Effector memory CD4-positive, alpha-beta T cell (primary cell): ENCODE data around the gene ITGA11.

Experiments used
- DNase-seq, 3 donors: peaks; one replicate each; pipeline ENCODE4 v3.0.0-alpha.2; 2020
- H3K27ac ChIP-seq: 2 replicates; pipeline ENCODE4 v1.7.0; 2013; ENCODE audit warnings: mild to moderate bottlenecking, low read length, moderate library complexity; ENCODE audit not compliant: insufficient read depth, poor library complexity, severe bottlenecking
- H3K27me3 ChIP-seq: replicated peaks from 2 replicates; pipeline ENCODE4 v1.7.0; 2013; ENCODE audit warnings: mild to moderate bottlenecking, low read length; ENCODE audit not compliant: insufficient read depth, control insufficient read depth, poor library complexity, severe bottlenecking
- H3K36me3 ChIP-seq: 2 replicates; pipeline ENCODE4 v1.7.0; 2013; ENCODE audit warnings: mild to moderate bottlenecking, low read length, moderate library complexity; ENCODE audit not compliant: control insufficient read depth, insufficient read depth
- H3K4me1 ChIP-seq: 2 replicates; pipeline ENCODE4 v1.7.0; 2013; ENCODE audit warnings: low read length, mild to moderate bottlenecking; ENCODE audit not compliant: control insufficient read depth, insufficient read depth, poor library complexity, severe bottlenecking
- H3K4me3 ChIP-seq: 2 replicates; pipeline ENCODE4 v1.7.0; 2013; ENCODE audit warnings: low read length, low read depth, mild to moderate bottlenecking; ENCODE audit not compliant: insufficient read depth, poor library complexity, severe bottlenecking
- H3K9me3 ChIP-seq: 2 replicates; pipeline ENCODE4 v1.7.0; 2013; ENCODE audit warnings: mild to moderate bottlenecking, low read length, moderate library complexity; ENCODE audit not compliant: control insufficient read depth

ITGA11 gene

GRCh38 chr15:68360721-68361120 is 71.2 kb downstream of the ITGA11 start:
- H3K27me3 ChIP-seq: no peaks in the 10 kb centered on the region
- no peak overlapping the region for H3K4me3 ChIP-seq
- DNase-seq: no peak
- no peaks in the 10 kb centered on the region for H3K36me3 ChIP-seq
- H3K27ac ChIP-seq: no peak overlapping the region
- no peaks in the 10 kb centered on the region for H3K4me1 ChIP-seq
- no peaks in the 10 kb centered on the region for H3K9me3 ChIP-seq

- no peak overlapping the region for H3K4me3 ChIP-seq
- no peaks in the 10 kb centered on the region for H3K36me3 ChIP-seq
- no peak overlapping the region for H3K27ac ChIP-seq
- H3K27me3 ChIP-seq: no peaks in the 10 kb centered on the region
- no peak for DNase-seq
- no peaks in the 10 kb centered on the region for H3K9me3 ChIP-seq
- no peaks in the 10 kb centered on the region for H3K4me1 ChIP-seq
Observed at GRCh38 chr15:68356778-68357177, 75.2 kb downstream of the ITGA11 start.

GRCh38 chr15:68354923-68355322 is 77.0 kb downstream of the ITGA11 start:
- no peaks in the 10 kb centered on the region for H3K27me3 ChIP-seq
- no peaks in the 10 kb centered on the region for H3K4me1 ChIP-seq
- no peaks in the 10 kb centered on the region for H3K36me3 ChIP-seq
- H3K4me3 ChIP-seq: no peak overlapping the region
- no peak for DNase-seq
- no peak overlapping the region for H3K27ac ChIP-seq
- no peaks in the 10 kb centered on the region for H3K9me3 ChIP-seq

GRCh38 chr15:68354268-68354667 is 77.7 kb downstream of the ITGA11 start:
- Histone ChIP-seq H3K4me3 (no peak overlapping the region), H3K9me3 (no peaks in the 10 kb centered on the region), H3K27ac (no peak overlapping the region), H3K27me3 (no peaks in the 10 kb centered on the region), H3K4me1 (no peaks in the 10 kb centered on the region), H3K36me3 (no peaks in the 10 kb centered on the region)
- DNase-seq: no peak

- Histone ChIP-seq H3K4me1 (no peaks in the 10 kb centered on the region), H3K4me3 (no peak overlapping the region), H3K27me3 (no peaks in the 10 kb centered on the region), H3K36me3 (no peaks in the 10 kb centered on the region), H3K9me3 (no peaks in the 10 kb centered on the region), H3K27ac (no peak overlapping the region)
- DNase-seq: no peak
Observed at GRCh38 chr15:68353421-68354135, 78.4 kb downstream of the ITGA11 start.

GRCh38 chr15:68352401-68353062 is 79.4 kb downstream of the ITGA11 start:
- no peaks in the 10 kb centered on the region for H3K4me1 ChIP-seq
- H3K9me3 ChIP-seq: no peaks in the 10 kb centered on the region
- no peak for DNase-seq
- H3K36me3 ChIP-seq: no peaks in the 10 kb centered on the region
- H3K4me3 ChIP-seq: no peak overlapping the region
- no peaks in the 10 kb centered on the region for H3K27me3 ChIP-seq
- H3K27ac ChIP-seq: no peak overlapping the region

GRCh38 chr15:68349151-68349550 is 82.8 kb downstream of the ITGA11 start:
- Histone ChIP-seq H3K36me3 (no peaks in the 10 kb centered on the region), H3K4me1 (no peaks in the 10 kb centered on the region), H3K27ac (no peak overlapping the region), H3K4me3 (no peak overlapping the region), H3K27me3 (no peaks in the 10 kb centered on the region), H3K9me3 (no peaks in the 10 kb centered on the region)
- DNase-seq: no peak

- no peak for DNase-seq
- H3K36me3 ChIP-seq: no peaks in the 10 kb centered on the region
- no peak overlapping the region for H3K4me3 ChIP-seq
- no peak overlapping the region for H3K27ac ChIP-seq
- no peaks in the 10 kb centered on the region for H3K9me3 ChIP-seq
- no peaks in the 10 kb centered on the region for H3K4me1 ChIP-seq
- no peaks in the 10 kb centered on the region for H3K27me3 ChIP-seq
Observed at GRCh38 chr15:68348606-68349005, 83.4 kb downstream of the ITGA11 start.

- no peak for DNase-seq
- no peaks in the 10 kb centered on the region for H3K36me3 ChIP-seq
- H3K27ac ChIP-seq: no peak overlapping the region
- H3K9me3 ChIP-seq: no peaks in the 10 kb centered on the region
- no peaks in the 10 kb centered on the region for H3K27me3 ChIP-seq
- H3K4me1 ChIP-seq: no peaks in the 10 kb centered on the region
- H3K4me3 ChIP-seq: no peak overlapping the region
Observed at GRCh38 chr15:68348081-68348480, 83.9 kb downstream of the ITGA11 start.

GRCh38 chr15:68347392-68347791 is 84.6 kb downstream of the ITGA11 start:
- Histone ChIP-seq H3K27ac (no peak overlapping the region), H3K36me3 (no peaks in the 10 kb centered on the region), H3K9me3 (no peaks in the 10 kb centered on the region), H3K27me3 (no peaks in the 10 kb centered on the region), H3K4me3 (no peak overlapping the region), H3K4me1 (no peaks in the 10 kb centered on the region)
- DNase-seq: no peak
